Measurements from ENCODE around the gene FSD1L.

- TF ChIP-seq CTCF (IDR thresholded peaks at IDR 0.05) (no peak), POLR2A (IDR thresholded peaks at IDR 0.05) (no peak)
Measured at GRCh38 chr9:105479846-105480245, 32.0 kb downstream of the FSD1L start.
